Endometrial microvascular endothelial cells (primary cell): ENCODE data around the gene SHLD2. TPM values are rescaled to one million over a fixed set of nuclear protein-coding genes. Genes with fewer than 3 reads are reported as not detected.

Source experiments
- total RNA-seq: library from RNA; depleted of rRNA; stranded (reverse); fragments of >200 nt; gene quantifications from one replicate; pipeline ENCODE4 v1.2.3, GENCODE V29; 2015; ENCODE audit errors: inconsistent ontology term

SHLD2 gene
- total RNA-seq, 1 donor from 2014 or later, result 21.6 TPM

Other genes starting within 250 kb of the SHLD2 start
- gene MMRN2, start 137.6 kb upstream of the SHLD2 start, total RNA-seq, result 159 TPM
- 87.7 TPM for gene SNCG, start 136.6 kb upstream of the SHLD2 start, total RNA-seq
- 31.2 TPM for gene ADIRF, start 126.7 kb upstream of the SHLD2 start, total RNA-seq
- not detected for gene FAM25A, start 74.9 kb upstream of the SHLD2 start, total RNA-seq
- gene GLUD1, start 363 bp upstream of the SHLD2 start, total RNA-seq, result 146 TPM
- gene NUTM2A, start 130.2 kb downstream of the SHLD2 start, total RNA-seq, result 0.09 TPM